H1 (cell line): ENCODE results near the gene DCP1B.

Experiments
- CHD1 ChIP-seq: IDR thresholded peaks from 2 replicates; pipeline ENCODE4 v1.6.1; 2012; ENCODE audit warnings: low read depth, low read length, improper control_type of control experiment
- CTCF ChIP-seq, 3 experiments: IDR thresholded peaks; 1 replicate in 2 of 3; 2 replicates in 1 of 3; pipeline versions ENCODE4 v1.5.1 to v1.6.1; 2011; ENCODE audit warnings: low read length in 3 of 3, mild to moderate bottlenecking in 3 of 3, inconsistent platforms in 2 of 3, low read depth in 1 of 3, moderate library complexity in 1 of 3; ENCODE audit not compliant: insufficient read depth in 1 of 3; ENCODE audit errors: control extremely low read depth in 1 of 3
- NRF1 ChIP-seq: IDR thresholded peaks from 2 replicates; pipeline ENCODE4 v1.6.1; 2011; ENCODE audit warnings: mild to moderate bottlenecking, low read depth, low read length, improper control_type of control experiment
- POU5F1 ChIP-seq: IDR thresholded peaks from 2 replicates; pipeline ENCODE4 v1.6.1; 2011; ENCODE audit warnings: low read depth, mild to moderate bottlenecking, low read length, moderate library complexity
- RAD21 ChIP-seq, 2 experiments: IDR thresholded peaks in 1 of 2; conservative IDR thresholded peaks in 1 of 2; 2 replicates each; pipeline ENCODE4 v1.6.1; 2011; ENCODE audit warnings: low read depth in 2 of 2, low read length in 2 of 2, improper control_type of control experiment in 1 of 2, inconsistent platforms in 1 of 2, mild to moderate bottlenecking in 1 of 2, moderate library complexity in 1 of 2

- TF ChIP-seq NRF1 (peak; percentile 55), RAD21 (IDR thresholded peaks at IDR 0.05 in 1 of 2, conservative IDR thresholded peaks at IDR 0.05 in 1 of 2; ENCODE audit: low read depth in 2 of 2, low read length in 2 of 2) (peak; percentile 67 to 80), CHD1 (no peak), CTCF (IDR thresholded peaks at IDR 0.05; ENCODE audit: control extremely low read depth in 1 of 3, insufficient read depth in 1 of 3, low read depth in 1 of 3, low read length in 3 of 3) (peak; percentile 85 to 89 (median 88)), POU5F1 (no peak)
Measured at GRCh38 chr12:2034633-2035430, 30.6 kb upstream of the DCP1B start.
